NCI-H2196 (cell line): ENCODE results near the gene CD6.
"Not testable (repeated sequence)": the region's sequence is repeated elsewhere in the genome, so short reads cannot be mapped to it uniquely, and the experiment has no call there.

ENCODE experiments used
- DNase-seq: peaks from one replicate; lab custom pipeline; 2025; ENCODE audit not compliant: unreplicated experiment; lab: John Stamatoyannopoulos, UW

CD6 gene

DNA sequence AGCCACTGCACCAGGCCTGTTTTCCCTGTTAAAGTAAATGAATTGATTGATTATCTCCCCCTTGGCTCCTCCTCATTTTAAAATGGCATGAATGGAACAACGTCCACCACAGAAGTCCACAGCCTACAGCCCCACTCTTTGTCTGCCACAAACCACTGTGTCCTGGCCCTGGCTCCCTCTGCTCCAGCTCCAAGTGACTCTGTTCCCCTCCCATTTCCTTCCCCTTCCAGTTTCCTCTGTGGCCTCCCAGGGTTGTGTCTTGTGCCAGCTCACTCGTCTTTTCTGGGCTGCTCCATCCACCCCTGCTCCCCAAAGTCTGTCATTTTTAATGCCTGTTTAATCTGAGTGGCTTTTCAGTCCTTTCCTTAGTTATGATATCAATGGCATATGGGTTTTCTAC, 78.4 kb downstream of the CD6 start:
- no peak for DNase-seq

DNA sequence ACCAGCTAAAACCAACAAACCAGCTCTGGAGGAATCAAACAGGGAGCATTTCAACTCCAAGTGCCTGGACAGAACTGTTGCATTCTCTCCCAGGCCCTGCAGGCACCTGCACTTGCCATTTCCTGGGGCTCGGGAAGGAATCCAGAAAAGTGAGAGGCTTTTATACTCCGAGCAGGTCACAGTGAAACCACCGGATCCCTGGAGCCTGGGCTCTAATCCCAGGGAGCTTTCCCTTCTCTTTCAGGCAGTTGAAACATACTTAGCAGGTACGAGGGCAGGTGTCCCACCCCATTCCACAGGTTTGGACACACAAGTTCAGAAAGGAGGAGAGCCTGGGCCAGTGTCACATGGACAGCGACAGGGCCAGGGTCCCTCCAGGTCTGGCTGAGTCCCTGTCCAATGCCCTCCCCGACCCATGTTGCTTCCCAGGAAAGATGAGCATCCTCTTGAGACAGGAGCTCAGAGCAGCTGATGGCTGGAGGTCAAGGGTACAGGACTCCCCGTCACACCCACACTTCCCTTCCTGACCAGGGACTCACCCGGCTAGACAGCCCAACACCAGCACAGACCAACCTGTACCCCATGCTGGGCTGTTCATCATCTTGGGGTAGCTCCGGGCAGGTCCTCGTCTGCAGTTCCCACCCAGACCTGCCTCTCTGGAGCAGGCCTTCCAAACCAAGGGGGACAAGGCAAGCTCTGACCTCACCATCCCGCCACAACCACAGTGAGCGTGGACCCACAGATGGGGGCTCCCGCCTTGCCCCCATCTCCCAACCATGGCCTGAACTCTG, 80.9 kb downstream of the CD6 start:
- DNase-seq = no peak

DNA sequence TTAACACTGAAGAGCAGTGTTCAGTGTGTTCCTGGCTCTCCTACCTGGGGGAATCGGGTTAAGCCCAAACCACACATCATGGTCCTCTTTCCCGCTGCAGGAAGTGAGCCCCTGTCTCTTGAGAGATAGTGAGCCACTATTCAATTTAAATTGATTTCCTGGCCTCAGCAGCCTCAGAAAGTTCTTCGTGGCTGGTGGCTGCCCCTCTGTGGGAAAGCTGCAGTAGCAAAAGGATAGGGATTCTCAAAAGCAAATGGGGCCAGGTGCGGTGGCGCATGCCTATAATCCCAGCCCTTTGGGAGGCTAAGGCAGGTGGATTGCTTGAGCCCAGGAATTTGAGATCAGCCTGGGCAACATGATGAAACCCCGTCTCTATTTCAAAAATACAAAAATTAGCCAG, 81.7 kb downstream of the CD6 start:
- no peak for DNase-seq

DNA sequence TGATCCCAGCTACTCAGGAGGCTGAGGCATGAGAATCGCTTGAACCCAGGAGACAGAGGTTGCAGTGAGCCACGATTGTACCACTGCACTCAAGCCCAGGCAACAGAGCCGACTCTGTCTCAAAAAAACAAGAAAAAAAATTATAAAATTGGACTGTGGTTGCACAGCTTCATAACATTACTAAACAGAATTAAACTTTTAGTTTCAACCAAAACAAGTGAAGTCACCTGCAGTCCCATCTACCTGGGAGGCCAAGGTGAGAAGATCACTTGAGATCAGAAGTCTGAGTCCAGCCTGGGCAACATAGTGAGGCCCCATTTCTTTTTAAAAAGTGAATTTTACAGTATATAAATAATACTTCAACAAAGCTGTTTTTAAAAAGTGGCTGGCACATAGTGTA, 83.0 kb downstream of the CD6 start:
- no peak for DNase-seq

DNA sequence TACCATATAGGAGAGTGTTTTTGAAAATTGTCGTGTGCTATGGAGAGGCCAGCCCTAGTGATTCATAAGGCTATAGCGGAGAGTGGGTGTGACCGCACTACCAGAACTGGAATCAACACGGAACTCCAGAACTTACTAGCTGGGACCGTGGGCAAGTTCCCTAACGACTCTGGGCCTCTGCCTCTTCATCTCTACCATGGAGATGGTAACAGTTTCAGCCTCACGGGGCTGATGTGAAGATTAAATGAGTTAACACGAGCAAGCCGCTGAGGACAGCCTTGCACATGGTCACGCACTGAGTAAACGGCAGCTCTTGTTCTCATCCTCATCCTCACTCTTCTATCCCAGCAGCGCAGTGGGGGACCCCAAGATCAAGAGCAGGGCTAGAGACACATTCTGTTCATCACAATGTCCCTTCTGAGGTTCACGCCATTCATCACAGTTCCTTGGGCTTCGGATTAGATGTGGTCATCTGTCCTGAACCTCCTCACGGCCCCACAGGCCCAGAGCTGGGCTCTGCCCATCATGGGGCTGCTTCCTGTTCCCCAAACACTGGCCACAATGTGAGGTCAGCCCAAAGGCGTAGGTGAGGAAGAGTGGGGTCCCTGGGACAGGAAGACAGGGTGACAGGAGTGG, 83.6 kb downstream of the CD6 start:
- no peak for DNase-seq

DNA sequence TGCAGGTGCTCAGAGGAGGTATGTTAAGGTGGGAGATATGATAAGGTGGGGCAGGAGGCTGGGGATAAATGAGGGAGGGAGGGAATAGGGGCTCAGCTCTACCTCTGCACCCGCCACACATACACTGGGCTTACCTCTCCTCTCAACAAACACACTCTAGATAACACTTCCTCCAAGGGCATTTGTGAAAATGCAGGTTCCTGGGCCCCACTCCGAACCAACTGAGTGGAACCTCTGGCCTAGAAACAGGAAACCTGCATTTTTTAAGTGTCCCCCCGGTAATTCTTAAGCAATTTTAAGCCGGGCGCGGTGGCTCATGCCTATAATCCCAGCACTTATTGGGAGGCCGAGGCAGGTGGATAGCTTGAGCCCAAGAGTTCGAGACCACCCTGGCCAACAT, 84.3 kb downstream of the CD6 start:
- DNase-seq = no peak

DNA sequence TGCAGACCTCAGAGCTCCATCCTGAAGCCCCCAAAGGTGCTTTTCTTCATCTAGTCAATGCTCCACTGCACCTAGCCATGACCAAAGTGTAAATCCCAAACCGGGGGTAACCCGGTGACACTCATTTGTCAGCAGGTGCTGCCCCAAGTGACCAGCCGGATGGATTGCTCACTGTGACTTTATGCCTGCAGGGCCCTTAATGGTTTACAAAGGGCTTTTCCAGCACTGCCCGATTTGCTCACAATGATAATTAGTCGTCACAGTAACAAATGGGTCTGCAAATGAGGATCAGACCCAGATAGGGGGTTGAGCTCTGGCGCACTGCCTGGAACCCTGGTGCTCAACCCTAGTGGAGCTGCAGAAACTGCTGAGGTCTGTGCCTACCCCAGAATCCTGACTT, 85.1 kb downstream of the CD6 start:
- no peak for DNase-seq

DNA sequence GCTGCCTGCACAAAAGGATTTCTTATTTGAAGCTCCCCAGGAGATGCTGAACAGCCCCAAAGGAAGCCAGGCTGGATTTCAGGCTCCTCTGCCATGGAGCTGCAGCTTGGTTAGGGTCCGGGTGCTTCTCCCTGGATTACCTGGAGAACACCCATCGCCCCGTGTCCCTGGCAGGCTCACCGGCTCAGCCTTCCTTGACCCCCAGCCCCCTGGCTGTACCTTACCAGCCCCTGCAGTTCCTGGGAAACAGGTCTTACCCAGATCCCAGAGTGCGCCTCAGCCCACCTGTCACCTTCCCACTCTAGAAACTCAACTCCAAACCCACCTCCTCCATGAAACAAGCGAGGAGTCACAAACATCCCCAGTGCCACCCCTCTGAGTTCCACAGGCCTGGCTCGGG, 85.5 kb downstream of the CD6 start:
- no peak for DNase-seq

DNA sequence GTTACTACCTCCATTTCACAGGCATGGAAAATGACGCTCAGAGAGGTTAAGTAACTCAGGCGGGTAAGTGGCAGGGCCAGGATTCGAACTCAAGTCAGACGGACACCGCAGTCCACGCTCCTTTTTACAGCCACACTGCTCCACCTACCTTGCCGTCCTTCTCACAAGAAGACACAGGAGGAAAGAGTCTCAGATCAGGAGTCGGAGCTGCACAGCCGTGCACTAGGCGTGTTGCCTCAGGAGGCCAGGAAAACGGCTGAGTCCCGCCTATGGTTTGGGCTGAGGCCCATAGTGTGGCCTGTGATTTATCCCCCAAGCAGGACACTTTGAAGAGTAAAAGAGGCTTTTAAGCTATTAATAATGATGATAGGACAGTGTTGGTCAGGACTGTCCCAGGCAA, 86.1 kb downstream of the CD6 start:
- DNase-seq = no peak

DNA sequence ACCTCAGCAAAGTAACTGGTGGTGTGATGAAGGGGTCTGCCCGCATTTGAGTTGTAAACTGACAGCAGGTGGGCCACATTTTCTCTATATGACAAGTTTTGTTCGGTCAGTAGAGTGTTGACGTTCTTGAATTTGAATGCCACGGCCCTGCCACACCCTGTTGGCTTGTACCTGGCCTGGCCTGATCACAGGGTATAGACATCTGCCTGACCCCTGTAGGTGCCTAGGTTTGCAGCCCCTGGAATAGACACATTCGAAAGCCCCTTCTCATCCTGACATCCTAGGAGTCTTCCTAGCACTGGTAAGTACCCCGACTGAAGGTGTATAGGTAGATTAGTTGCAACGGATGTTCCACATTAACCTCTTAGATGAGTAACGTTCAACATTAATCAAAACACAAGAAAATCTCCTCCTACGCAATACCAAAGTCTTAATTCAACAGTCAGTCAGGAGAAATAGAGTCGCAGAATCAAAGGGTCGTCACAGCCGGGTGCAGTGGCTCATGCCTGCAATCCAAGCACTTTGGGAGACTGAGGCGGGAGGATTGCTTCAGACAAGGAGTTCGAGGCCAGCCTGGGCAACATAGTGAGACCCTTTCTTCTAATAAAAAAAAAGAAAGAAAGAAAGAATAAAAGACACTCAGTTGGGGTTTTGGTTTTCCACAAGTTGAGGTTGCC, 87.2 kb downstream of the CD6 start:
- no peak for DNase-seq

DNA sequence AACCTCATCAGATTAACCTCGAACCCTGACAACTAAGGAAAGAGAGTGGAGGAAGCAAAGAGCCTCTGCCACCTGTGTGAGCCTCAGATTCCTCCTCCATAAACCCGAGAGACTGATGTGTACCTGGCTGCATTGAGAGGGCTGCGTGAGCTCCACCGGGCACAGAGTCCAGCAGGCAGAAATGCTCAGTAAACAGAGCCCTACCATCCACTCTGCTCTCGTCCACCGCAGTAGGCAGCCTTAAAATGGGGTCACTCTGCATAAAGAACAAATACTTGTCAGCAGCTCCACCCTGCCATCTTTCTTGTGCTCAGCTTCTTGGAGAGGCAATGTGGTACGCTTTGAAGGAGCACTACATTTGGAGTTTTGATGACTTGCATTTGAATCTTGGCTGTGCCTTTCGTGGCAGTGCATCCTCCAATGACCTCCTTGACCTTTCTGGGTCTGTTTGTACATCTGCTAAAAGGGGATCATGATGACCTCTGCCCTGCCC, 87.8 kb downstream of the CD6 start:
- DNase-seq = no peak

DNA sequence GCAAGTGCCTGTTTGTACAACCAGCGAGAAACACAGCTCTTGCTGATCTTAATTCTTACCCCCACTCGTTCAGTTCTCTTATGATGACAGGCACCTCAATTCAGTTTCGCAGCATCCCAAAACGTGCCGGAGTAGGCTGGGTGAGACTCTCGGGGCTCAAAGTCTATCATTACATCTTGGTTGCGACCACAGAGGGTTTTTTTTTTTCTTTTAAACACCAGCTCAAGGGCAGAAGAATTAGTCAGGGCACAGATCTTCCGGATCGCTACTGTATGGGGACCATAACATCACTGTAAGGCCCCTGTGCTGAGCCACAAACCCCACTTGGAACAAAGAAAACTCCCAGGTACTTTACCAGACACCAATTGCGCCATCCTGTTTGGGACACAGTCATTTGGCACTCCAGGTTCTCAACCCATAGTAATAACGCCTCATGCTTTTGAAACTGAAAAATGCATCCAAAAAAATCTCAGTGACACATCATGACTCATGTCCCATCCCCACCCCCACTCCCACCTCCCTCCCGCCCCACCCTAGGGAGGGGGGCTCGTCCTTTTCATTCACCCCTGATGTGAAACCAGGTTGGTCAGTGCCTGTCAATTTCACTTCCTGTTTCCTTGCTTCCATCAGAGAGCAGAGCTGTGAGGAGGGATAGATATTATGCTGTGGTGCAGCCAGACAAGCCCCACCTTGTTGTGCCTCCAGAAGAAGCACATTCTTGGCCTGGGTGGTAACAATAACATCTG, 89.8 kb downstream of the CD6 start:
- DNase-seq = no peak

DNA sequence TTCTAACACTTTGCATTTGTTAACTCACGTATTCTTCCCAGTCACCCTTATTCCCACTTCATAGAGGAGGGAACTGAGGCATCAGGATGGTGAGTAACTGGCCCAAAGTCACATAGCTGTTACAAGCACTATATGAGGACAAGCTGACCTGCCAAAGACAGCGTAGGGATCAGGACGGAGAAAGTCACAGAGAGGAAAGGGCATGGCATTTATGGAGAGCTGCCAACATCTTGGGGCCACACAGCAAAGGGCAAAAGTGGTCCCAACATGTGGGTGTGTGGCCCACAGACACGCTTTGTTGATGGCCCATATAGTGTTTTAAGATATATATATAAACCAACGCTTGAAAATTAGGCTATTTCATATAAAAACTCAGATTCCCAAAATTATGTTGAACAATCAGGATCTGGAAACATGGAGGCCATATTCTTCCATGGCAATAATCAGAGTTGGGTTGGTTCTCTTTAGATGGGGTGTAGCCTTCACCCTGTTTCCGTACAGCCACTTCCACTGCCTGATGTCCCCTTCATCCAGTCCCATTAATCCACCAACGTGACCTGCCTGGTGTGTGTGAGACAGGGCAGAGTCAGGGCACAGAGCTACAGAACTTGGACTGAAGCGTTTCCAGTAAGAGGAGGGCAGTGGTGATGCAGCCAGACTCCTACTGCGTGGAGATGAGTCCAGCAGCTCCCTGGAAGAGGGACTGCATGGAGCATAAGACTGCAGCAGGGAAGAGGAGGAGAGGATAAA, 90.9 kb downstream of the CD6 start:
- DNase-seq = no peak

DNA sequence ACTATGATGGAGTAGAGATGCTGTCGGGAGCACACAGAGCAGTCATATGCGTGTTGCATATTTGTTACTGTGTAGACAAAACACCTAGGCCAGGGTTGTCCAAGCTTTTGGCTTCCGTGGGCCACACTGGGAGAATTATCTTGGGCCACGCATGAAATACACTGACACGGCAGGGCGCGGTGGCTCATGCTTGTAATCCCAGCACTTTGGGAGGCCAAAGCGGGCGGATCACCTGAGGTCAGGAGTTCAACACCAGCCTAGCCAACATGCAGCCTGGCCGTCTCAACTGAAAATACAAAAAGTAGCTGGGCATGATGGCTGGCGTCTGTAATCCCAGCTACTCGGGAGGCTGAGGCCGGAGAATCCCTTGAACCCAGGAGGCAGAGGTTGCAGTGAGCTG, 93.8 kb downstream of the CD6 start:
- DNase-seq = not testable (repeated sequence)

DNA sequence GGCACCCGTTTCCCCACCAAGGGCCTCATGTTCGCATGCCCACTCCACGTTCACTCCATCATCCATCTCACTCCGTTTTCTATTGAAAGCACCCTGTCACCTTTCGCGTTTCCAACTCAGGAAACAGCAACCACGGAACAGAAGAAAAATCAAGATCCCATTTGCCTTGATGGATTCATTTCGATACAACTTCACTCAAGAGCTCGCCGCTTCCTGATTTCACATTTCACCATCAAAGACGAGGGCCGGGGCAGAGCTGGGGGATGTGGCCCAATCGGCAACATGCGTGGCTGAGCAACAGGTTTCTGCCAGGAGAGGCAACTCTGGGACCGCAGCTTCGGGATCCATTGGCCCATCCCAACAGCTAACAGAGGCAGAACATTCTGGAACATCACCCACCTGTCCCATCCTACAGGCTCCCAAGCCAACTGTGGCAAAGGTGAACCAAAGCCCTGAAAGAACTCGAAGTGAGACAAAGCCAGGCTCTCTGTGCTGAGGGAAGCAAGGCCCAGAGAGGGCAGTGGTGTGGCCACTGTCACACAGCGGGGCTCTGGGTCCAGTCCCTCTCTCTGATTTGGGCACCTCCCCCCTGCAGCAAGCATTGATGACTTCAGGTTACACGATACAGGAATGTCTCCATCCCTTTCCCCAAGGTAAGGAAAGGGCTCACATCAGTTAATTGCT, 94.6 kb downstream of the CD6 start:
- DNase-seq = no peak

DNA sequence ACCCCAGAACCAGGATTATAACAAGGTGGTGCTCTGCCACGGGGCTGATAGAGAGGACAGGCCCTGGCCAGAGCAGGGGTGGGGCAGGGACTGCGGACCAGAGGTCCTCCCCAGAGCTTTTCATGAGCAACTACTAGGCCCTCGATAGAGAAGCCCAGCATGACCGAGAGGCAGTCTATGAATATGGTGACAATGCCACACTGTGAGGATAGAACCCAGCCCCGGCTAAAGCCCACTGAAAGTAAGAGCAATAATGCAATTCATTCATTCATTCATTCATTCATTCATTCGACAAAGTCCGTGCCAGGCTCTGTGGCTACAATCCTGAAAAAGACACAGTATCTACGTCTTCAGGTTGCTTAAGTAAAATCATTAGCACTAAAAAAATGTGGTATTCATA, 95.2 kb downstream of the CD6 start:
- no peak for DNase-seq

DNA sequence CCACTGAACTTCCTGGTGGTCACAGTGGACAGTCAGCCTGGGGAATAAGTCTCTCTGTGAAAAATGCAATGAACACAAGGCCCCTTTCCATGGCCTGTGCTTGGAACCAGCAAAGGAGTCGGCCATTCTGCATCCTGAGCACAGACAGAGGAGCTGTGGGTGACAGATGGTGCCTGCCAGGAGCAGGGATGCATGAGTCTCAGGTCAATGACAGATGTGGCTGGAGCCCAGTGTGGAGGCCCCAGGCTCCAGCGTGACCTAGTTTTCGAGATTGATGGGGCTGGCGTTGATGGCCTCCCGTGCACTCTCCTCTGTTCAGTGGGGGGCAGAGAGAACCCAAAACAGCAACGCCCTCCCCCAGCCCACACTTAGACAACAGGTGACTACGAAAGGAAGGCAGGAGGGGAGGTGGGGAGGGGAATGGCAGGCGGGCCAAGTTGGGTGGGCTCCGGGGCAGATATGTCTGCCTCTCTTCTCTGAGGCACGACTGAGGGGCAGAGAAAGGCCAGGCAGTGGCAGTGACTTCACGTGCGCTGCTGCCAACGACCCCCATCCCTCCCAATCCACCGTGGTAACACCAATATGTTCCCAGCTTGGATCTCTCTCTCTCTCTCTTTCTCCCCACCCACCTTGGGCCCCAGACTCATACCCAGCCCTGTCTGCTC, 96.4 kb downstream of the CD6 start:
- no peak for DNase-seq

DNA sequence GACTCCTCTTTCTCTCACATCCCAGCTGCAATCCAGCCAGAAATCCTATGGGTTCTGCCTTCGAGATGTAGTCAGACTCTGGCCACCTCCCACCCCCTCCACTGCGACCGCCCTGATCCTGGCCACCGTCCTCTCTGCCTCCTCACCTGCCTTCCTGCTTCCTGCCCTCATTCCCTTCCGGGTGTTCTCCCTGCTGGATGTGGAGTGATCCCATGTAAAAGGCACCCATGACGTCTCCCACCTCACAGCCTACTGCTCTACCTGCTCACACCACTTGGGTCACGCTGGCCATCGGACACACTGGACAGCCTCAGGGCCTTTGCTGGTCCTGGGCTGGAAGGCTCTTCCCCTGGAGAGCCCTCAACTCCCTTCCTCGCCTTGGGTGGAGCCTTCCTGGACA, 97.1 kb downstream of the CD6 start:
- no peak for DNase-seq

DNA sequence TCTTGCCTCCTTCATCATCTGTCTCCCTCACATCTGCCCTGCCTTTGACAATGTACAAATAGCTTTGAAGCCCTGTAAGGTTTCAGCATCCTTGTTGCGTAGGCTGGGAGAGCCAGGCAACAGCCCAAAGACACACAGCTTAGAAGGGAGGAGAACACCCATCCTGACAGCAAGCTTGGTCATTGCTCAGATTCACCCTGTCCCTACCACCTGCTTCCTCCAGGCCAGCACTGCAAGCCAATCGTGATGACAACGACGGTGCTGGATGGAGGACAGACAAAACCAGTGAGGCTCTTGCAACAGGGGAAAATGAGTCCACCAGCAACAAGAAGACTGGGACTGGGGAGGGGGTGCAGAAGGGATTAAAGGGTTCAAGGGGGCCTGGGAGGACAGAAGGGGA, 97.9 kb downstream of the CD6 start:
- DNase-seq = no peak
